CD4-positive, alpha-beta T cell treated with Interleukin-4 for 1 hour (primary cell): ENCODE measurements around the gene KLHL42.
A peak's percentile ranks its signal among the peaks of the same experiment; 100 is the strongest.
"Not testable (repeated sequence)": the region's sequence is repeated elsewhere in the genome, so short reads cannot be mapped to it uniquely, and the experiment has no call there.

Experiments used
- DNase-seq, 2 donors: peaks; one replicate each; pipeline ENCODE4 v3.0.0-alpha.2; 2020 to 2022

KLHL42 gene, protein sequence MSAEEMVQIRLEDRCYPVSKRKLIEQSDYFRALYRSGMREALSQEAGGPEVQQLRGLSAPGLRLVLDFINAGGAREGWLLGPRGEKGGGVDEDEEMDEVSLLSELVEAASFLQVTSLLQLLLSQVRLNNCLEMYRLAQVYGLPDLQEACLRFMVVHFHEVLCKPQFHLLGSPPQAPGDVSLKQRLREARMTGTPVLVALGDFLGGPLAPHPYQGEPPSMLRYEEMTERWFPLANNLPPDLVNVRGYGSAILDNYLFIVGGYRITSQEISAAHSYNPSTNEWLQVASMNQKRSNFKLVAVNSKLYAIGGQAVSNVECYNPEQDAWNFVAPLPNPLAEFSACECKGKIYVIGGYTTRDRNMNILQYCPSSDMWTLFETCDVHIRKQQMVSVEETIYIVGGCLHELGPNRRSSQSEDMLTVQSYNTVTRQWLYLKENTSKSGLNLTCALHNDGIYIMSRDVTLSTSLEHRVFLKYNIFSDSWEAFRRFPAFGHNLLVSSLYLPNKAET

DNA sequence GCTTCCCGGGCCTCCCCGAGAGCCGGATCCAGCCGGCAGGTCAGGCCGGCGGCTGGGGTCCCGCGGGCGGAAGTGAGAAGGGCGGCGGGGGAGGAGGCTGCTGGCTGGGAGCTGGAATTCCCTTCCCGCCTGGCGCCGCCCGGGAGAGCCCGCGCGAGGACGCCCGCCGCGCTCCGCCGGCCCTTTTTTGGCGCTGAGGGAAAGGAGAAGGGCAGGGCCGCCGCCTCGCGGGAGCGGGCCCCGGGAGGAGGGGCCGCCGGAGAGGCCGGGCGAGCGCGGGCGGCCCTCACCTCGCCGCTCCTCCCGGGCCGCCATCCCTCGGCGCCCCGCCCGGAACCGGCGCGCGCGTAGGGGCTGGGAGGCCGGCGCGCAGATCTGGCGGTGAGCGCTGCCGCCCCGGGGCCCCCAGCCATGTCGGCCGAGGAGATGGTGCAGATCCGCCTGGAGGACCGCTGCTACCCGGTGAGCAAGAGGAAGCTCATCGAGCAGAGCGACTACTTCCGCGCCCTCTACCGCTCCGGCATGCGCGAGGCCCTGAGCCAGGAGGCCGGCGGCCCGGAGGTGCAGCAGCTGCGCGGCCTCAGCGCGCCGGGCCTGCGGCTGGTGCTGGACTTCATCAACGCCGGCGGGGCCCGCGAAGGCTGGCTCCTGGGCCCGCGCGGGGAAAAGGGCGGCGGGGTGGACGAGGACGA, at the start of gene KLHL42, which contains the start of gene MANSC4:
Gene KLHL42 (plus strand): TSS at position 314 of the 692 bp plus-strand sequence. CDS start 98 bp downstream, at position 412.
Gene MANSC4 (minus strand): TSS at position 317 of the 692 bp plus-strand sequence. CDS start 8,960 bp downstream, outside the sequence.
- DNase-seq, result peak; percentile 66 to 67

DNA sequence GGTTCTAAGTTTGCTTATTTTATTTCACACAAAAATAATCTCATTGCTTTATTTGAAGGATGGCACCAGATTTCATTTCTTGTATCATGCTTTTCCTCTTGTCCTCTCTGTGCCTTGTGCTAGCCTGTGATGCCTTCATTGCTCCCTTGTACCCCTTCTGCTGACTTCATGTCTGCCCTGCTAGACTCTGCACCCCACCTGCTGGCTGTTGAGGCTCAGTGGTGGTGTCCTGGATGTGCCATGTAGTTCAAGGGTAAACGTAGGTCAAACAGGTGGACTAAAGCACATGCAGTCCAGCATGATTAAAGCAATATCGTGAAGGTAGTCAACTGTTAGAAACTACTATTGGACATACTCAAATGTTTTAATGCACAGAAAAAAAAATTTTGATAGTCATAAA, 47.8 kb upstream of the KLHL42 start:
- no peak for DNase-seq

DNA sequence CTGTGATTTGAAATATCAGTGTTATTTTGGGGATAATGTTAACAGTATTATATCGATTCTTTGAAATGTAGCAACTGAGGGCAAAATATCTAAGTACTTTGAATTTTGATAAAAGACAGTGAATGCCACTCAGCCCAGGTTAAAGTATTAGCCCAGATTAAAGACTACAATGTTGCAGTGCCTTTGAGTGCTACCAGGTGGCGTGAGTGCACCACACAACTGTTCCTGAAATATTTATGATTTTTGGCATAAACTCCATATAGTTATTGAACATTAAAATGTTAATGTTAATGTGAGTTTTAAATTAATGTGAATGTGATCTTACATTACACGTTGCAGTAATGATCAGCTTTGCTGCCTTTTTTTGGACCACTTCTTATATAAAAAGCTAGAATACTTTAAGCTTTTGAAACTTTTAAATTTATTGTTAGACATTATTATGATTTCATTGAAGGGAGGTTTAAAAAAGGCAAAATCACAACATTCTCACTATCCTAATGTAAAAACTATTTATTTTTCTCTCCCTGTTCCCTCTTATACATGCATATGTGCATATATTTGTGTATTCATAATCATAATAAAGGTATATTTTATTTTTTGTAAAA, 46.9 kb upstream of the KLHL42 start:
- peak; percentile 29 to 45 for DNase-seq

DNA sequence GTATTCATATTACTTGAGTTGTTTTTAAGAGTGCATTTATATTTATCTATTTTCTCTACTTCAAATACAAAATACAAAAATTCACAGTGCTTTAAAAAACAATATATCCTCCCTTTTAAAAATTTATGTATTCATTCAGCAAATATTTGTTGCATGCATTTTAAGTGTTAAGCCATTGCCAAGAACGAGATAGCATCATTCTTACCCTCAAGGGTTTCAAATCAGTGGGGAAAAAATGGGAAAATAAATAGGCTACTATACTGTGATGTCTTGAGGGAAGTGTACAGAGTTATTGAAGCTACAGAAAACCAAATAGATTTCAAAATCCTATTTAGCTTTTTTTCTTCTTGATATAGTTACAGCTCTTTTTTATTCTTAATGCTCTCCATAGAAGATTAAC, 46.2 kb upstream of the KLHL42 start:
- no peak for DNase-seq

DNA sequence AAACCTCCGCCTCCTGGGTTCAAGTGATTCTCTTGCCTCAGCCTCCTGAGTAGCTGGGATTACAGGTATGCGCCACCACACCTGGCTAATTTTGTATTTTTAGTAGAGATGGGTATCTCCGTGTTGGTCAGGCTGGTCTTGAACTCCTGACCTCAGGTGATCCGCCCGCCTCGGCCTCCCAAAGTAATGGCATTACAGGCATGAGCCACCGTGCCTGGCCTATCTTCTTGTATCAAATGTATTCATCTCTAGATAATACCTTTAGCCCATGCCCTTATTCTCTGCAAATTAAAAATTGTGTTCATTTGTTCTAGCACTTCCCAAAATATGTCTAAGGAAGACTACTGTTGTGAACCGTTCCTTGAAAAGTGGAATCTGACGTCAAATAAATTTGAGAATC, 45.7 kb upstream of the KLHL42 start:
- DNase-seq, result not testable (repeated sequence)

DNA sequence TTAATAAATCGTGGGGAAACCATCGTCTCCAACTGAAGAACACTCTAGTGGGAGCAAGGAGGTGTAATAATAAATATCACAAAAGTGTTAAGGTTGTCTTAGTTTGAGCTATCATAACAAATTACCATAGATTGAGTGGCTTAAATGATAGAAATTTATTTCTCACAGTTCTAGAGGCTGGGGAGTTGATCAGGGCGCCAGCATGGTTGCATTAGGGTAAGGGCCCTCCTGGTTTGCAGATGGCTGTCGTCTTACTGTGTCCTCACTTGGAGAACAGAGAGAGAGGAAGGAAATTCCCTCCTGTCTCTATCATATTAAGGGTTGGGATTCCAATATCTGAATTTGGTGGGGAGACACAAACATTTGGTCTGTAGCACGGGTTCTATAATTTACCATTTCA, 36.4 kb upstream of the KLHL42 start:
- DNase-seq, result no peak

- not testable (repeated sequence) for DNase-seq
Measured at GRCh38 chr12:27745734-27746133, 34.3 kb upstream of the KLHL42 start.

GRCh38 chr12:27747111-27747820, 32.8 kb upstream of the KLHL42 start:
- DNase-seq, result no peak

- no peak for DNase-seq
Measured at GRCh38 chr12:27751386-27752047, 28.5 kb upstream of the KLHL42 start.

DNA sequence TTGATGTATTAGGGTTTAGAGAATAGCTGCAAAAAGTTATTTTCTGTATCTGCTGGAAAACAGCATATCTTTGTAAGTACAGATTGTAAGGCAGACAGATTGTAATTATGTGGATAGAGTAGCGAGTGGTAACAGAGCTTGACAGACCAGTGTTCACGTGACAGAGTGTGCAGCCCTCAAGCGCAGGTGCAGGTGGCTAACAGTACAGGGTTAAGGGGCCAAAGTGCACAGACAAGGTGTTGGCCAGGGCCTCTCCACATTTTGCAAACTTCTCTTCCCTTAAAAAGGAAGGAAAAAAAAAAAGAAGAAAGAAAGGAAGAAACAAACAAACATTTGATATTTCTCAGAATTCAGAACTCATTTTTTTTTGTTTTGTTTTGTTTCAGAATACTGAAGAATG, 25.2 kb upstream of the KLHL42 start:
- no peak for DNase-seq

DNA sequence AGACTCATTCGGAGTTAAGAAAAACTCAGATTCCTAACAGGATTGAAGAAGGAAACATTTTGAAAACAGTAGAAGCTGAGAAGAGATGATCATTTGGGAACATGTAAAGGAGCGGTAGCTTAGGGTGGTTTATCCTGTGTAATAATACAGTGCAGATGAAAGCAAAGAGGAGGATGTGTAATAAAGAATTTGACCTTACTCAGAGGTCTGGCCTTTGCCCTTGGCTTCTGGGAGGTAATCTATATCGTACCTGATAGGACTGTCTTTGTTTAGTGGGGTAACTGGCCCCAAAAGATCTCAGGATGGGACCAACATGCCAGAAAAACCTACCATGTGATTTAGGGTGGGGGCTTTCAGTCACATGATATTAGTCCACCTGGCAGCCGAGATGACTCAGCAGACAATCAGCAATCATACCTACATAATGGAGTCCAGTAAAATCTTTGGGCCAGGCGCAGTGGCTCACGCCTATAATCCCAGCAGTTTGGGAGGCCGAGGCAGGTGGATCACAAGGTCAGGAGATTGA, 23.3 kb upstream of the KLHL42 start:
- no peak for DNase-seq

DNA sequence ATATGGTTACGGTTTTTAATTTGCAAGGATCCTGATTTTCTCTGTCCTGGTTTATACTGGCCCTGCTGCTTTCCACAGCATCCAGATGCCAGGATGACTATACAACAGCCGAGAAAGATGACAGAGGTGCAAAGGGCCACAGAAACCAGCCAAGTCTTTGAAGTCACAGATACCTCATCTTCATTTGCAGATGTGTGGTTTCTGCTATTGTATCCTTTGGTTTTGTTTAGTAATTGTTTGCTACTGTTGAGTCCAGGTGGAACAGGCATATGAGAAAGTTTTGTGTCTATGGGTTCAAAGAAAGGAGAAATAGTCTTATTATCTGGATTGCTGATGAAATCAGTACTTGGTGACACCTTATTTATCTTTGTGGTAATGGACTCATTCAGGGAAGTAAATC, 17.3 kb upstream of the KLHL42 start:
- no peak for DNase-seq

DNA sequence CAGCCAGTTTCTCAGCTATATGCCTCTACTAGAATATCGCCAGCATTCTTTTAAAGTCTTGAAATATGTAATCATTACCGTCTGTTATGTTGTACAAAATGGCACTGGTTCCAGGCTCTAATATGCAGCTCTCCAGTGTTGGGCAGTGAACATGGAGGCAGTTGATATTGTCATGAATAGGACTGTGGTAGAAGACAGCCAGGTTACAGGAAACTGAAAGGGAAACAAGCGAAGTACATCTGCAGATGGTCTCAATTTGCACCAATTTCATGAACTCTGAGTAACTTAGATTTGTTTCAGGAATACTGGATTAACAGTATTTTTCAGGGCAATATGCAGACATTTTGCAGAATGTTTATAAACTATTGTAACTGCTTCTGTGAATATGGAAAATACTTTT, 13.4 kb upstream of the KLHL42 start:
- no peak for DNase-seq

DNA sequence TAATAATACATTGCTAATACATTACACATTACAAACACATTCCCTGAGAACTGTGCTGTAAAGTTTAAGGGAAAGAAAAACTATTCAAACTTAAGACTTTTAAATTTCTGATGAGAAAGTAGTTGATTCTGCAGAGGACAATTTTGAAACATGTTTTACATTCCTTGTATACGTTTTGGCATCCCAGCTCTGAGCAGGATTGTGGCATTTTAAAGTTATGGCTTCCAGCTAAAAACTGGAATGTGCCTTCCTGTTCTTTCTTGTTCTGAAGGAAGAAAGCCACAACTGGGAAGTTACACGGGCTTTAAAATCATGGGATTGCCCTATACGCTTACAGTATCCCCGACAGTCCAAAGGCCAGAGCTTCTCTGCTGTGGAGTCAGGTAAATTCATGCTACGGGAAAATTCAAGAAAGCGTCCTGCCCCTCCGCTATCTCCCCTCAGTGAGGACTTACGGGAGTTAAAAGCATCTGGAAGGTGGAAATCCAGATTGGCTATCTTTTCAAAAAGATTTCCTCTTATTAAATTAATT, 10.8 kb upstream of the KLHL42 start:
- DNase-seq, result no peak

DNA sequence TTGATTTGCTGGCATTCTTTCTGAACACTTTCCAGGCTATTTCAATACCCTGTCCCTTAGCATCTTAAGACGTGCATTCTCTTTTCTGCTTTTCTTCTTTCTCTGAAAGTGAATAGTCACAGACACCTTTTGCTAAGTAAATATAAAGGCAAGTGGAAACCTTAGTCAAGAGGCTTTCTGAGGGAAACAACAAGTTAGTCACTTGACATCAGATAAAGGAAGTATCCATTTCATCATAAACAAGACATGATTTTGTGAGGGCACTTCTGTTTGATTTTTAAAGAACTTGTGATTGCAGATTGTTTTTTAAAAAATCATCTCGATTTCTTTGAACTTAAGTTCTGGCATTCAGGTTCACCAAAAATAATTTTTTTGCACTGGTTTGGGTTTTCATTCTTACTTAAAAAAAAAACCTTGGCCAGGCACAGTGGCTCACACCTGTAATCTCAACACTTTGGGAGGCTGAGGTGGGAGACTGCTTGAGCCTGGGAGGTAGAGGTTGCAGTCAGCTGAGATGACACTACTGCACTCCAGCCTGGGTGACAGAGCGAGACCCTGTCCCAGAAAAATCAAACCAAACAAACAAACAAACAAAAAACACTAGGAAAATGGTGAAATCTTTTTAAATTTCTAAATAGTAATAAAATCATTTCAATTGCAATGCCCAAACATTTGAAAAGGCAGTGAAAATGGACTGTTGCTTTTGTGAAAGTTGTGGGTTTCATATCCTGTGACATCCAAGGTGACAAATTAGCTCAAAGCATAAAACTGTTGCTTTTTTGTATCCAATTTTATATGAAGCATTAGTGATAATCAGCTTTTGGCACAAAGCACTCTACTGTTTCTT, 8.3 kb upstream of the KLHL42 start:
- no peak for DNase-seq

- no peak for DNase-seq
Measured at GRCh38 chr12:27772328-27773049, 7.5 kb upstream of the KLHL42 start.

- no peak for DNase-seq
Measured at GRCh38 chr12:27777141-27777540, 2.9 kb upstream of the KLHL42 start.

DNA sequence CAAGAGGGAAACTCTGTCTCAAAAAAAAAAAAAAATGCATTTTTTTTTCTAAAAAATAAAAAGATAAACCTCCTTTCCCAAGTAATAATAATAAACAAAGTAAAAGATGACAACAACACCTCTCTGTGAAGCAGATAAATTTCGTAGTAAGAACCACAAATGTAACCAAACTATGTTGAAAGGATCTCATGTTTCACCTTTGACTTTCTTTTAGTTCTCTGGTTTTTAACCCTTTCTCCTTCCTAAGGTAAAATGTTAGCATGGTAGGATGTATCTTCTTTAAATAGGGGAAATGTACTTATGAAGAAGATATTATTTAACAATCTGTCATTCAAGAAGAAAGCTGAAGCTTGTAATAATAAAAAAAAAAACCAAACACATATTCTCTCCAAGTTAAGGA, 1.8 kb upstream of the KLHL42 start:
- DNase-seq, result no peak

GRCh38 chr12:27779416-27779919, 565 bp upstream of the KLHL42 start:
- DNase-seq, result peak; percentile 12 to 17
